Gastrocnemius medialis (tissue), 4 donors: ENCODE data around the gene VIP. TPM values are rescaled to one million over a fixed set of nuclear protein-coding genes. Genes with fewer than 3 reads are reported as not detected.

Experiments
- ATAC-seq, 2 donors: fragments of 150-250 bp; one replicate each; pipeline ENCODE4 v1.9.1; 2016
- DNase-seq, 2 donors: peaks; one replicate each; pipeline ENCODE4 v3.0.0-alpha.2; 2019
- H3K27ac ChIP-seq, 4 donors: fragments of 200-600 bp; sonication (generic); 1 replicate in 1 of 4; 2 replicates in 3 of 4; pipeline ENCODE4 v1.5.1; 2016 to 2018; ENCODE audit warnings: mild to moderate bottlenecking in 2 of 4, moderate library complexity in 1 of 4
- H3K27me3 ChIP-seq, 3 donors: fragments of 200-600 bp; sonication (generic) in 2 of 3; 1 replicate in 1 of 3; 2 replicates in 2 of 3; pipeline versions ENCODE4 v1.5.1 to v1.6.0; 2016 to 2019; ENCODE audit warnings: mild to moderate bottlenecking in 1 of 3, moderate library complexity in 1 of 3
- H3K36me3 ChIP-seq, 2 donors: fragments of 200-600 bp; sonication (generic) in 1 of 2; one replicate each; pipeline ENCODE4 v1.5.1; 2017 to 2018
- H3K4me1 ChIP-seq, 2 donors: fragments of 200-600 bp; sonication (generic) in 1 of 2; one replicate each; pipeline ENCODE4 v1.5.1; 2016 to 2017; ENCODE audit warnings: mild to moderate bottlenecking in 2 of 2
- H3K4me3 ChIP-seq, 4 donors: fragments of 200-600 bp; sonication (generic) in 3 of 4; 1 replicate in 1 of 4; 2 replicates in 3 of 4; pipeline ENCODE4 v1.5.1; 2016 to 2019; ENCODE audit warnings: mild to moderate bottlenecking in 2 of 4
- H3K9me3 ChIP-seq, 3 donors: fragments of 200-600 bp; sonication (generic) in 2 of 3; 1 replicate in 1 of 3; 2 replicates in 2 of 3; pipeline ENCODE4 v1.5.1; 2016 to 2019
- POLR2A ChIP-seq, 2 donors: fragments of 450-650 bp; IDR thresholded peaks; one replicate each; pipeline ENCODE4 v1.6.1; 2017; ENCODE audit warnings: antibody characterized with exemption in 2 of 2, mild to moderate bottlenecking in 2 of 2, moderate library complexity in 2 of 2
- in situ Hi-C, 4 donors: fragments of 200-750 bp; cut with MboI; loops; one replicate each; pipeline versions ENCODE4 v1.15.0 to v1.8.0; 2017; ENCODE audit warnings: low sequenced_read_pairs in 4 of 4
- intact Hi-C: fragments of 100-400 bp; cut with DNase I; formaldehyde crosslinking; loops from one replicate; pipeline ENCODE4 v1.15.1; 2023; ENCODE audit warnings: low total_unique reads
- total RNA-seq, 4 donors: library from RNA; depleted of rRNA; stranded (reverse); fragments of >200 nt; gene quantifications; one replicate each; pipeline versions ENCODE4 v1.1.0 to v1.2.3, GENCODE V29; 2016
- TF ChIP-seq, protein P1 (sequence below), 5 experiments: fragments of 450-650 bp in 3 of 5; fragments of 200-600 bp in 2 of 5; sonication (generic) in 2 of 5; IDR thresholded peaks in 4 of 5; conservative IDR thresholded peaks in 1 of 5; 1 replicate in 4 of 5; 2 replicates in 1 of 5; pipeline ENCODE4 v1.5.1; 2016 to 2019; ENCODE audit warnings: antibody characterized with exemption in 5 of 5, mild to moderate bottlenecking in 3 of 5, moderate library complexity in 3 of 5

The VIP gene
- total RNA-seq, 4 donors from 2014 or later: 0.88 TPM; not detected in 3

DNA sequence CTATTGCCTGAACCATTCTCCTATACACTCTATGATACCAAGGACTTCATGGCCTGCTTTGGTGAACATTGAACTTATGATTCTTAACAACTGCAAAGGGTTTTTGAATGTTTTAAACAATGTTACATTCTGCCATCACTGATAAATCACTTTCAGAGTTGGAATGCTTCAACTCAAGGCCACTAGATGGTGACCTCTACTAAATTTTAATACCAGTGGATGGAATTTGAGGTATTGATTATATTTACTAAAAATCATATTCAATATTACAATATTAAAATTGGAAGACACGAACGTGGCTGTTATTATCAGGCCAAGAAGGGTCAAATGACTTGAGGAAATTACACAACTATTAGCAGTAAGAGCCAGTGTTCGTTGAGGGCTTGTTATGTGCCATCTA is 34.3 kb upstream of the VIP start:
- in situ Hi-C loops: no loop called here
- Histone ChIP-seq H3K27ac (no peak overlapping the region), H3K4me1 (no peaks in the 10 kb centered on the region), H3K27me3 (no peaks in the 10 kb centered on the region), H3K36me3 (no peaks in the 10 kb centered on the region), H3K4me3 (no peak overlapping the region), H3K9me3 (no peaks in the 10 kb centered on the region)
- ATAC-seq: no peak
- DNase-seq: no peak
- TF ChIP-seq, protein P1, sequence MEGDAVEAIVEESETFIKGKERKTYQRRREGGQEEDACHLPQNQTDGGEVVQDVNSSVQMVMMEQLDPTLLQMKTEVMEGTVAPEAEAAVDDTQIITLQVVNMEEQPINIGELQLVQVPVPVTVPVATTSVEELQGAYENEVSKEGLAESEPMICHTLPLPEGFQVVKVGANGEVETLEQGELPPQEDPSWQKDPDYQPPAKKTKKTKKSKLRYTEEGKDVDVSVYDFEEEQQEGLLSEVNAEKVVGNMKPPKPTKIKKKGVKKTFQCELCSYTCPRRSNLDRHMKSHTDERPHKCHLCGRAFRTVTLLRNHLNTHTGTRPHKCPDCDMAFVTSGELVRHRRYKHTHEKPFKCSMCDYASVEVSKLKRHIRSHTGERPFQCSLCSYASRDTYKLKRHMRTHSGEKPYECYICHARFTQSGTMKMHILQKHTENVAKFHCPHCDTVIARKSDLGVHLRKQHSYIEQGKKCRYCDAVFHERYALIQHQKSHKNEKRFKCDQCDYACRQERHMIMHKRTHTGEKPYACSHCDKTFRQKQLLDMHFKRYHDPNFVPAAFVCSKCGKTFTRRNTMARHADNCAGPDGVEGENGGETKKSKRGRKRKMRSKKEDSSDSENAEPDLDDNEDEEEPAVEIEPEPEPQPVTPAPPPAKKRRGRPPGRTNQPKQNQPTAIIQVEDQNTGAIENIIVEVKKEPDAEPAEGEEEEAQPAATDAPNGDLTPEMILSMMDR (IDR thresholded peaks at IDR 0.05 in 4 of 5, conservative IDR thresholded peaks at IDR 0.05 in 1 of 5): no peak
- no peak for TF ChIP-seq POLR2A (IDR thresholded peaks at IDR 0.05)
- intact Hi-C loops: no loop called here

DNA sequence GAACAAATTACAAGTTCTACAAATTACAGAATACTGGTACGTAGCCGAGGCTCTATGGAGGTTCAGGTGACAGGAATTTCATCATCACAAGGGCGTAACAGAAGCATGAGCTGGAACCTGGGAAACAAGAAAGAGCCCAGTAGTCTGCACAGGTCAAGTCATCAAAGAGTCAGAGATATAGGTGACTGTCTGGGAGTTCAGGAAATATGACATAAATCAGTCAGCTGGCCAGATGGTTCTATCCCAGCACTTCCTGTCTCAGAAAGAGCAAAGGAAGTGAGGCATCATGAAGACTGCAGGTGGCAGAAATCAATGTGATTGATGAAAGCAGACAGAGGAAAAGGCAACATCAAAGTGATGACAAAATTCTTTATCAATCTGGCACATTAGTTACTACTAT is 29.6 kb upstream of the VIP start:
- ATAC-seq (no peak), DNase-seq (no peak)
- Histone ChIP-seq H3K36me3 (no peaks in the 10 kb centered on the region), H3K27me3 (no peaks in the 10 kb centered on the region), H3K9me3 (no peaks in the 10 kb centered on the region), H3K4me1 (no peaks in the 10 kb centered on the region), H3K4me3 (no peak overlapping the region), H3K27ac (no peak overlapping the region)
- TF ChIP-seq POLR2A (IDR thresholded peaks at IDR 0.05): no peak
- TF ChIP-seq, protein P1 (IDR thresholded peaks at IDR 0.05 in 4 of 5, conservative IDR thresholded peaks at IDR 0.05 in 1 of 5): no peak
- in situ Hi-C loops: no loop called here
- intact Hi-C loops: no loop called here

DNA sequence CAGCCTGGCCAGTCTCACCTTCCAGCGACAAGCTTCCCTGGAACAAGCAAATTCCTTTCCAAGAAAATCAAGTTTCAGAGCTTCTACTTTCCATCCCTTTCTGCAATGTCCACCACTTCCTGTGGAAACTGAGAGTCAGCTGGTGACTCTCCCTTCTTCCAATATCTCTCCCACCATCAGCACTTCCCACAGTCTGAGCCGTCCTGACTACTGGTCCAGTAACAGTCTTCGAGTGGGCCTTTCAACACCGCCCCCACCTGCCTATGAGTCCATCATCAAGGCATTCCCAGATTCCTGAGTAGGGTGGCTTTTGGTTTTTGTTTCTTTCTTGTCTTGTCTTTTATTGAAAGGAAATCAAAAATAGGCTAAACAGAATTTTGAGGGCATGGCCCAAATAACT is 28.6 kb upstream of the VIP start:
- H3K36me3 ChIP-seq: no peaks in the 10 kb centered on the region
- in situ Hi-C loops (no loop called here), intact Hi-C loops (no loop called here)
- DNase-seq: no peak
- H3K4me1 ChIP-seq: no peaks in the 10 kb centered on the region
- H3K27ac ChIP-seq: no peak overlapping the region
- H3K27me3 ChIP-seq: no peaks in the 10 kb centered on the region
- TF ChIP-seq POLR2A (IDR thresholded peaks at IDR 0.05): no peak
- TF ChIP-seq, protein P1 (IDR thresholded peaks at IDR 0.05 in 4 of 5, conservative IDR thresholded peaks at IDR 0.05 in 1 of 5): no peak
- ATAC-seq: no peak
- H3K9me3 ChIP-seq: no peaks in the 10 kb centered on the region
- H3K4me3 ChIP-seq: no peak overlapping the region

DNA sequence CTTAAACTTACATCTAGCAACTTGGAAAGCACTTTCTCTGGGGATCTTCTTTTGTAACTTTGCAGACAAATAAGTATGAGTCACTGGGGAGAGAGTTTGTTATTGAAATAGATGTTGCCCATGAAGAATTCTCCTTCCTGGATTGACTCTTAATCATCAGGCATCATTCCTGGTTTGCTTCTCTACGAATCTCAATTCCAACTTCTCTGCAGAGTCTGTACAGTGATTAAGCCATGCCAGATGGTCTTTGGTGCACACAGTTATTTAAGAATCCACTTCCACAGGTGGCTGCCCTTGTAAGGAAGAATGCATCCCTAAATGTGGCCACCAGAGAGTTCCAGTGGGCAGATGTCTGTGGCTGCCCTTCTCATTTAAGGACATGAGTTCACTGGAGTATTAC is 27.2 kb upstream of the VIP start:
- ATAC-seq: no peak
- no peak overlapping the region for H3K4me3 ChIP-seq
- intact Hi-C loops (no loop called here), in situ Hi-C loops (no loop called here)
- no peaks in the 10 kb centered on the region for H3K4me1 ChIP-seq
- no peaks in the 10 kb centered on the region for H3K36me3 ChIP-seq
- no peak overlapping the region for H3K27ac ChIP-seq
- H3K9me3 ChIP-seq: no peaks in the 10 kb centered on the region
- DNase-seq: no peak
- no peak for TF ChIP-seq POLR2A (IDR thresholded peaks at IDR 0.05)
- TF ChIP-seq, protein P1 (IDR thresholded peaks at IDR 0.05 in 4 of 5, conservative IDR thresholded peaks at IDR 0.05 in 1 of 5): no peak
- H3K27me3 ChIP-seq: no peaks in the 10 kb centered on the region

DNA sequence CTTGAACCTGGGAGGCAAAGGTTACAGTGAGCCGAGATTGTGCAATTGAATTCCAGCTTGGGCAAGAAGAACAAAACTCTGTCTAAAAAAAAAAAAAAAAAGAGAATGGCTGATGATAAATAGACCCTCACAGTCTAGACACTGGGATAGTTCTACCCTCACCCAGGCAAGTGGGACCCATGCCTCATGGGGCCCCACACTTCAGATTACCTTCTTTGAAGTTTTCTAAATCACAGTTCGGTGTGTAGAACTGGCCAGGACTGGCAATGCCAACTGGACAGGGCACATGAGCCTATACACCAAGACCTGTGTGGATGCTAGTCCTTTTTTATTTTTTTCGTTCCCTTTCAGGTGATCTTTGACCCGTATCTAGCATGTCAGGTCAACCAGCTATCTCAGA is 24.3 kb upstream of the VIP start:
- DNase-seq: no peak
- Histone ChIP-seq H3K4me3 (no peak overlapping the region), H3K27me3 (no peaks in the 10 kb centered on the region), H3K36me3 (no peaks in the 10 kb centered on the region), H3K27ac (no peak overlapping the region), H3K4me1 (no peaks in the 10 kb centered on the region), H3K9me3 (no peaks in the 10 kb centered on the region)
- in situ Hi-C loops (no loop called here), intact Hi-C loops (no loop called here)
- TF ChIP-seq POLR2A (IDR thresholded peaks at IDR 0.05): no peak
- TF ChIP-seq, protein P1 (IDR thresholded peaks at IDR 0.05 in 4 of 5, conservative IDR thresholded peaks at IDR 0.05 in 1 of 5): no peak
- no peak for ATAC-seq
